Keratinocyte (primary cell): Measurements from ENCODE around the gene HEATR1.

Experiments used
- CTCF ChIP-seq, 3 experiments: IDR thresholded peaks in 1 of 3; conservative IDR thresholded peaks in 1 of 3; optimal IDR thresholded peaks in 1 of 3; 2 replicates in 2 of 3; 3 replicates in 1 of 3; pipeline versions ENCODE3 to v1.5.1; 2011; ENCODE audit warnings: low read length in 3 of 3, mild to moderate bottlenecking in 3 of 3, moderate library complexity in 2 of 3, control low read depth in 1 of 3, inconsistent platforms in 1 of 3; ENCODE audit not compliant: insufficient read depth in 2 of 3; ENCODE audit errors: extremely low read depth in 1 of 3
- EZH2 ChIP-seq: IDR thresholded peaks from one replicate; pipeline ENCODE4 v1.6.1; 2012; ENCODE audit warnings: inconsistent platforms, mild to moderate bottlenecking, low read length, moderate library complexity

- no peak for TF ChIP-seq CTCF (optimal IDR thresholded peaks at IDR 0.05 in 1 of 3, IDR thresholded peaks at IDR 0.05 in 1 of 3, conservative IDR thresholded peaks at IDR 0.05 in 1 of 3; ENCODE audit: extremely low read depth in 1 of 3, insufficient read depth in 2 of 3, low read length in 3 of 3)
- TF ChIP-seq EZH2 = no peak
These were observed 51.4 kb downstream of the HEATR1 start for GRCh38 chr1:236552901-236553300.
